Liver (tissue), 9 donors: Measurements from ENCODE around the gene CDCP2. TPM values are rescaled to one million over a fixed set of nuclear protein-coding genes. Genes with fewer than 3 reads are reported as not detected.

ENCODE experiments used
- DNase-seq: peaks from one replicate; pipeline ENCODE4 v3.0.0-alpha.2; 2017; ENCODE audit warnings: low spot score
- H3K27ac ChIP-seq, 2 donors: one replicate each; pipeline ENCODE4 v1.7.0; 2013; ENCODE audit warnings: inconsistent platforms in 2 of 2, low read length in 2 of 2, control low read depth in 1 of 2, low read depth in 1 of 2, mild to moderate bottlenecking in 1 of 2
- H3K27me3 ChIP-seq, 4 donors: one replicate each; pipeline versions ENCODE4 v1.6.1 to v1.7.0; 2013; ENCODE audit warnings: low read length in 3 of 4, inconsistent platforms in 1 of 4, mild to moderate bottlenecking in 1 of 4, moderate library complexity in 1 of 4; ENCODE audit not compliant: control insufficient read depth in 4 of 4, insufficient read depth in 4 of 4
- H3K36me3 ChIP-seq, 4 donors: one replicate each; pipeline versions ENCODE4 v1.6.1 to v1.7.0; 2013; ENCODE audit warnings: low read length in 3 of 4, mild to moderate bottlenecking in 3 of 4, low read depth in 1 of 4, moderate library complexity in 1 of 4; ENCODE audit not compliant: control insufficient read depth in 4 of 4, insufficient read depth in 3 of 4
- H3K4me1 ChIP-seq, 4 donors: one replicate each; pipeline versions ENCODE4 v1.6.1 to v1.7.0; 2013; ENCODE audit warnings: low read length in 3 of 4, mild to moderate bottlenecking in 3 of 4, moderate library complexity in 1 of 4; ENCODE audit not compliant: control insufficient read depth in 4 of 4, insufficient read depth in 4 of 4
- H3K4me3 ChIP-seq, 3 donors: one replicate each; pipeline versions ENCODE4 v1.6.1 to v1.7.0; 2013; ENCODE audit warnings: low read length in 3 of 3, control low read depth in 1 of 3, low read depth in 1 of 3, mild to moderate bottlenecking in 1 of 3
- H3K9ac ChIP-seq, 2 donors: one replicate each; pipeline ENCODE4 v1.7.0; 2013; ENCODE audit warnings: low read length in 2 of 2, mild to moderate bottlenecking in 2 of 2, moderate library complexity in 2 of 2, control low read depth in 1 of 2, low read depth in 1 of 2
- H3K9me3 ChIP-seq, 4 donors: one replicate each; pipeline versions ENCODE4 v1.6.1 to v1.7.0; 2013; ENCODE audit warnings: low read length in 3 of 4; ENCODE audit not compliant: control insufficient read depth in 4 of 4
- ATF3 ChIP-seq: IDR thresholded peaks from 2 replicates; pipeline ENCODE4 v1.6.1; 2016; ENCODE audit warnings: antibody characterized with exemption
- CTCF ChIP-seq: fragments of 150-350 bp; IDR thresholded peaks from 2 replicates; pipeline ENCODE4 v1.5.1; 2017; ENCODE audit warnings: improper control_type of control experiment, low read depth, low read length; ENCODE audit not compliant: missing input control
- EGR1 ChIP-seq, 2 donors: IDR thresholded peaks; 2 replicates each; pipeline ENCODE4 v1.6.1; 2016 to 2018; ENCODE audit warnings: antibody characterized with exemption in 2 of 2, low read depth in 2 of 2
- FOXA1 ChIP-seq: IDR thresholded peaks from 2 replicates; pipeline ENCODE4 v1.6.1; 2016; ENCODE audit warnings: antibody characterized with exemption
- FOXA2 ChIP-seq: IDR thresholded peaks from 2 replicates; pipeline ENCODE4 v1.6.1; 2016; ENCODE audit warnings: antibody characterized with exemption
- GABPA ChIP-seq, 2 donors: IDR thresholded peaks in 1 of 2; conservative IDR thresholded peaks in 1 of 2; 2 replicates each; pipeline ENCODE4 v1.6.1; 2016; ENCODE audit warnings: antibody characterized with exemption in 2 of 2, mild to moderate bottlenecking in 1 of 2, moderate library complexity in 1 of 2
- HNF4A ChIP-seq, 2 donors: conservative IDR thresholded peaks; 2 replicates each; pipeline ENCODE4 v1.6.1; 2016; ENCODE audit warnings: antibody characterized with exemption in 2 of 2, mild to moderate bottlenecking in 2 of 2
- HNF4G ChIP-seq: IDR thresholded peaks from 2 replicates; pipeline ENCODE4 v1.6.1; 2016; ENCODE audit warnings: antibody characterized with exemption
- JUND ChIP-seq, 2 donors: IDR thresholded peaks; 2 replicates each; pipeline ENCODE4 v1.6.1; 2016; ENCODE audit warnings: antibody characterized with exemption in 2 of 2
- MAX ChIP-seq: IDR thresholded peaks from 2 replicates; pipeline ENCODE4 v1.6.1; 2016; ENCODE audit warnings: antibody characterized with exemption
- NR2F2 ChIP-seq: IDR thresholded peaks from 2 replicates; pipeline ENCODE4 v1.6.1; 2016; ENCODE audit warnings: antibody characterized with exemption
- RAD21 ChIP-seq, 2 donors: IDR thresholded peaks; 2 replicates each; pipeline ENCODE4 v1.6.1; 2016; ENCODE audit warnings: antibody characterized with exemption in 2 of 2, mild to moderate bottlenecking in 2 of 2
- REST ChIP-seq: IDR thresholded peaks from 2 replicates; pipeline ENCODE4 v1.6.1; 2016; ENCODE audit warnings: antibody characterized with exemption, mild to moderate bottlenecking
- RXRA ChIP-seq, 2 donors: IDR thresholded peaks; 2 replicates each; pipeline ENCODE4 v1.6.1; 2017 to 2018; ENCODE audit warnings: antibody characterized with exemption in 2 of 2, mild to moderate bottlenecking in 1 of 2
- SP1 ChIP-seq: IDR thresholded peaks from 2 replicates; pipeline ENCODE4 v1.6.1; 2018; ENCODE audit warnings: antibody characterized with exemption, mild to moderate bottlenecking
- TAF1 ChIP-seq: conservative IDR thresholded peaks from 2 replicates; pipeline ENCODE4 v1.6.1; 2016; ENCODE audit warnings: antibody characterized with exemption, mild to moderate bottlenecking
- YY1 ChIP-seq: IDR thresholded peaks from 2 replicates; pipeline ENCODE4 v1.6.1; 2016; ENCODE audit warnings: antibody characterized with exemption, mild to moderate bottlenecking
- ZBTB33 ChIP-seq: IDR thresholded peaks from 2 replicates; pipeline ENCODE4 v1.6.1; 2016; ENCODE audit warnings: antibody characterized with exemption
- WGBS: extraction: QIAGEN DNeasy Blood & Tissue Kit; methylation state at CpG from one replicate; pipeline ENCODE4 v1.1.7; 2013; 5-methylcytosine and 5-hydroxymethylcytosine counted together
- polyA plus RNA-seq, 2 donors: library from polyadenylated mRNA; stranded (reverse) in 1 of 2; unstranded in 1 of 2; fragments of 200-250 nt in 1 of 2; fragments of >200 nt in 1 of 2; fragmentation: Nextera tagmentation in 1 of 2; extraction: Ambion mirVana in 1 of 2; gene quantifications; one replicate each; pipeline versions ENCODE4 v1.2.1 to v1.2.3, GENCODE V29; 2013 to 2015
- total RNA-seq, 2 donors: library from RNA; depleted of rRNA; stranded (reverse); fragments of >200 nt; gene quantifications; one replicate each; pipeline ENCODE4 v1.2.3, GENCODE V29; 2014
- donor health status: healthy.
- donor health status: healthy.
- donor health status: healthy.
- donor health status: healthy.
- donor health status: healthy.

The CDCP2 gene
- total and polyA plus RNA-seq, 4 donors = under 0.01 TPM; not detected in 3

GRCh38 chr1:54114955-54115354 is 37.8 kb downstream of the CDCP2 start:
- H3K9me3 ChIP-seq = no peaks in the 10 kb centered on the region
- WGBS = 93% methylated on average over 6 of the region's 6 CpGs
- DNase-seq = no peak
- H3K27ac ChIP-seq = no peak overlapping the region
- H3K27me3 ChIP-seq = no peaks in the 10 kb centered on the region
- no peak overlapping the region for H3K9ac ChIP-seq
- H3K36me3 ChIP-seq = no peaks in the 10 kb centered on the region
- TF ChIP-seq RXRA (IDR thresholded peaks at IDR 0.05) (no peak), FOXA2 (no peak), HNF4A (conservative IDR thresholded peaks at IDR 0.05) (no peak), CTCF (no peak), EGR1 (IDR thresholded peaks at IDR 0.05; ENCODE audit: low read depth in 2 of 2) (no peak), REST (no peak), NR2F2 (no peak), MAX (no peak), ATF3 (no peak), SP1 (no peak), FOXA1 (no peak), JUND (IDR thresholded peaks at IDR 0.05) (no peak), YY1 (no peak), GABPA (IDR thresholded peaks at IDR 0.05 in 1 of 2, conservative IDR thresholded peaks at IDR 0.05 in 1 of 2) (no peak), TAF1 (no peak), ZBTB33 (no peak), HNF4G (no peak), RAD21 (IDR thresholded peaks at IDR 0.05) (no peak)
- H3K4me1 ChIP-seq = no peaks in the 10 kb centered on the region
- no peak overlapping the region for H3K4me3 ChIP-seq

- no peak overlapping the region for H3K9ac ChIP-seq
- no peak overlapping the region for H3K4me3 ChIP-seq
- H3K36me3 ChIP-seq = no peaks in the 10 kb centered on the region
- no peak overlapping the region for H3K27ac ChIP-seq
- 93% methylated on average over 4 of the region's 4 CpGs for WGBS
- no peaks in the 10 kb centered on the region for H3K4me1 ChIP-seq
- H3K27me3 ChIP-seq = no peaks in the 10 kb centered on the region
- DNase-seq = no peak
- H3K9me3 ChIP-seq = no peaks in the 10 kb centered on the region
- TF ChIP-seq FOXA2 = no peak
- TF ChIP-seq FOXA1 = no peak
- TF ChIP-seq GABPA (IDR thresholded peaks at IDR 0.05 in 1 of 2, conservative IDR thresholded peaks at IDR 0.05 in 1 of 2) = no peak
- no peak for TF ChIP-seq MAX
- no peak for TF ChIP-seq JUND (IDR thresholded peaks at IDR 0.05)
- TF ChIP-seq TAF1 = no peak
- TF ChIP-seq EGR1 (IDR thresholded peaks at IDR 0.05; ENCODE audit: low read depth in 2 of 2) = no peak
- no peak for TF ChIP-seq NR2F2
- TF ChIP-seq RAD21 (IDR thresholded peaks at IDR 0.05) = no peak
- no peak for TF ChIP-seq REST
- TF ChIP-seq HNF4G = no peak
- TF ChIP-seq CTCF = no peak
- TF ChIP-seq SP1 = no peak
These were observed 38.8 kb downstream of the CDCP2 start for GRCh38 chr1:54114001-54114400.
